WTC11 (cell line): ENCODE data around the gene STK10. TPM values are rescaled to one million over a fixed set of nuclear protein-coding genes. Genes with fewer than 3 reads are reported as not detected.

Experiments
- ATAC-seq: fragments of 200-7000 bp; cut with Tn5 transposase; 2 replicates; pipeline ENCODE4 v1.10.0; 2021; ENCODE audit warnings: mild to moderate bottlenecking, moderate library complexity
- CTCF ChIA-PET: fragments of 300-600 bp; sonication (Branson Sonifier 250); formaldehyde crosslinking; loops from one replicate; lab custom pipeline; 2021; ENCODE audit warnings: antibody characterized with exemption; lab: Charles Lee
- POLR2A ChIA-PET: fragments of 350-600 bp; sonication (Branson Sonifier 250); formaldehyde crosslinking; loops from one replicate; lab custom pipeline; 2021; ENCODE audit warnings: antibody characterized with exemption; lab: Charles Lee
- DNase-seq: peaks from one replicate; pipeline ENCODE4 v3.0.0; 2021; ENCODE audit warnings: low spot score
- H3K27ac Mint-ChIP-seq: 2 replicates; pipeline ENCODE4 v1.8.0; 2021; ENCODE audit warnings: mixed read lengths
- H3K27me3 Mint-ChIP-seq: 2 replicates; pipeline ENCODE4 v1.8.0; 2021; ENCODE audit warnings: low read depth, mild to moderate bottlenecking, moderate library complexity, mixed read lengths
- H3K36me3 Mint-ChIP-seq: 2 replicates; pipeline ENCODE4 v1.8.0; 2021; ENCODE audit warnings: mixed read lengths
- H3K4me1 Mint-ChIP-seq: 2 replicates; pipeline ENCODE4 v1.8.0; 2022; ENCODE audit warnings: mixed read lengths
- H3K4me3 Mint-ChIP-seq: 2 replicates; pipeline ENCODE4 v1.8.0; 2021; ENCODE audit warnings: mild to moderate bottlenecking, moderate library complexity, mixed read lengths
- H3K9me3 Mint-ChIP-seq: 2 replicates; pipeline ENCODE4 v1.8.0; 2021; ENCODE audit warnings: mixed read lengths
- EMX1 ChIP-seq: fragments of 250-450 bp; sonication (Bioruptor Pico); IDR thresholded peaks from 2 replicates; pipeline ENCODE4 v1.8.0; 2021; ENCODE audit warnings: mild to moderate bottlenecking
- IRF2 ChIP-seq: sonication (generic); formaldehyde crosslinking; IDR thresholded peaks from 2 replicates; pipeline ENCODE4 v1.8.0; 2022; ENCODE audit warnings: low read depth, missing genetic modification reagents, borderline replicate concordance
- MYBL2 ChIP-seq: sonication (generic); formaldehyde crosslinking; IDR thresholded peaks from 2 replicates; pipeline ENCODE4 v1.8.1; 2023; ENCODE audit warnings: mild to moderate bottlenecking, moderate library complexity, missing genetic modification reagents
- PRRX2 ChIP-seq: fragments of 250-450 bp; sonication (Bioruptor Pico); IDR thresholded peaks from 2 replicates; pipeline ENCODE4 v1.8.0; 2021; ENCODE audit warnings: mild to moderate bottlenecking
- SOX15 ChIP-seq: fragments of 250-450 bp; sonication (Bioruptor Pico); IDR thresholded peaks from 2 replicates; pipeline ENCODE4 v1.9.0; 2021; ENCODE audit warnings: mild to moderate bottlenecking
- SP1 ChIP-seq: sonication (generic); formaldehyde crosslinking; conservative IDR thresholded peaks from 2 replicates; pipeline ENCODE4 v1.8.1; 2022; ENCODE audit warnings: missing genetic modification reagents
- TEAD1 ChIP-seq: sonication (generic); formaldehyde crosslinking; IDR thresholded peaks from 2 replicates; pipeline ENCODE4 v1.8.0; 2022; ENCODE audit warnings: mild to moderate bottlenecking, missing genetic modification reagents
- ZNF219 ChIP-seq: sonication (generic); formaldehyde crosslinking; IDR thresholded peaks from 2 replicates; pipeline ENCODE4 v1.8.0; 2023; ENCODE audit warnings: missing genetic modification reagents, mild to moderate bottlenecking, borderline replicate concordance
- ZNF232 ChIP-seq: sonication (generic); formaldehyde crosslinking; IDR thresholded peaks from 2 replicates; pipeline ENCODE4 v1.8.0; 2022; ENCODE audit warnings: mild to moderate bottlenecking, missing genetic modification reagents
- ZNF263 ChIP-seq: sonication (generic); formaldehyde crosslinking; IDR thresholded peaks from 2 replicates; pipeline ENCODE4 v1.8.1; 2022; ENCODE audit warnings: low read depth, mild to moderate bottlenecking, moderate library complexity, missing genetic modification reagents
- total RNA-seq: library from RNA; stranded (reverse); gene quantifications from 3 replicates; pipeline ENCODE4 v1.2.3, GENCODE V29; 2021
- TF ChIP-seq, protein P1 (sequence below): sonication (generic); formaldehyde crosslinking; IDR thresholded peaks from 2 replicates; pipeline ENCODE4 v1.8.0; 2023; ENCODE audit warnings: mild to moderate bottlenecking, missing genetic modification reagents
- TF ChIP-seq, protein P2 (sequence below): sonication (generic); formaldehyde crosslinking; IDR thresholded peaks from 2 replicates; pipeline ENCODE4 v1.8.0; 2022; ENCODE audit warnings: missing genetic modification reagents
- TF ChIP-seq, protein P3 (sequence below): sonication (generic); formaldehyde crosslinking; IDR thresholded peaks from 2 replicates; pipeline ENCODE4 v1.8.1; 2023; ENCODE audit warnings: mild to moderate bottlenecking, missing genetic modification reagents
- TF ChIP-seq, protein P4 (sequence below): sonication (generic); formaldehyde crosslinking; IDR thresholded peaks from 2 replicates; pipeline ENCODE4 v1.8.1; 2023; ENCODE audit warnings: mild to moderate bottlenecking, moderate library complexity, missing genetic modification reagents
- TF ChIP-seq, protein P5 (sequence below): fragments of 250-450 bp; sonication (Bioruptor Pico); IDR thresholded peaks from 2 replicates; pipeline ENCODE4 v1.9.0; 2021; ENCODE audit warnings: mild to moderate bottlenecking
- TF ChIP-seq, protein P6 (sequence below): fragments of 200-600 bp; IDR thresholded peaks from 2 replicates; pipeline ENCODE4 v1.8.0; 2022; ENCODE audit warnings: antibody characterized with exemption
- TF ChIP-seq, protein P7 (sequence below): sonication (generic); formaldehyde crosslinking; IDR thresholded peaks from 2 replicates; pipeline ENCODE4 v1.8.0; 2022; ENCODE audit warnings: mild to moderate bottlenecking, missing genetic modification reagents
- TF ChIP-seq, protein P8 (sequence below): sonication (generic); formaldehyde crosslinking; IDR thresholded peaks from 2 replicates; pipeline ENCODE4 v1.8.1; 2022; ENCODE audit warnings: low read depth, missing genetic modification reagents, borderline replicate concordance

The STK10 gene
- total RNA-seq, 1 experiment from 2014 or later = 20.5 TPM

DNA sequence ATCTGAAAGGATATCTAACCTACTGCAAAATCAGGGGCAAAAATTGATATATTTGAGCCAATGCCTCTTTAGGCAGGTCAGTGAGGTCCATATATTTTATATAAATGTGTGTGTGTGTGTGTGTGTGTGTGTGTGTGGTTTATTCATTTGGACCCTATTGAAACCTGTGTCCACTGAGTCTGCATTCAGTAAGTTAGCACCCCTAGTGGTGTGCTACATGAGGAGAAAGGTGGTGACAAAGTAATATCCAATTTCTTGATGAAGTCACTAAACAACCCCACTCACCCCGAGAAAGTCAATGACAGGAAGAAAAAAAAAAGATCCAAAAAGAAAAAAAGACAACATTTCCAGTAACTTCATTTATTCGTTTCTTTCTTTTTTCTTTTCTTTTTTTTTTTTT is 185.7 kb downstream of the STK10 start (continued):
- TF ChIP-seq, protein P1, sequence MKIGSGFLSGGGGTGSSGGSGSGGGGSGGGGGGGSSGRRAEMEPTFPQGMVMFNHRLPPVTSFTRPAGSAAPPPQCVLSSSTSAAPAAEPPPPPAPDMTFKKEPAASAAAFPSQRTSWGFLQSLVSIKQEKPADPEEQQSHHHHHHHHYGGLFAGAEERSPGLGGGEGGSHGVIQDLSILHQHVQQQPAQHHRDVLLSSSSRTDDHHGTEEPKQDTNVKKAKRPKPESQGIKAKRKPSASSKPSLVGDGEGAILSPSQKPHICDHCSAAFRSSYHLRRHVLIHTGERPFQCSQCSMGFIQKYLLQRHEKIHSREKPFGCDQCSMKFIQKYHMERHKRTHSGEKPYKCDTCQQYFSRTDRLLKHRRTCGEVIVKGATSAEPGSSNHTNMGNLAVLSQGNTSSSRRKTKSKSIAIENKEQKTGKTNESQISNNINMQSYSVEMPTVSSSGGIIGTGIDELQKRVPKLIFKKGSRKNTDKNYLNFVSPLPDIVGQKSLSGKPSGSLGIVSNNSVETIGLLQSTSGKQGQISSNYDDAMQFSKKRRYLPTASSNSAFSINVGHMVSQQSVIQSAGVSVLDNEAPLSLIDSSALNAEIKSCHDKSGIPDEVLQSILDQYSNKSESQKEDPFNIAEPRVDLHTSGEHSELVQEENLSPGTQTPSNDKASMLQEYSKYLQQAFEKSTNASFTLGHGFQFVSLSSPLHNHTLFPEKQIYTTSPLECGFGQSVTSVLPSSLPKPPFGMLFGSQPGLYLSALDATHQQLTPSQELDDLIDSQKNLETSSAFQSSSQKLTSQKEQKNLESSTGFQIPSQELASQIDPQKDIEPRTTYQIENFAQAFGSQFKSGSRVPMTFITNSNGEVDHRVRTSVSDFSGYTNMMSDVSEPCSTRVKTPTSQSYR (CRISPR knock-in tag) = no peak
- TF ChIP-seq, all 79 proteins: peak for 0

DNA sequence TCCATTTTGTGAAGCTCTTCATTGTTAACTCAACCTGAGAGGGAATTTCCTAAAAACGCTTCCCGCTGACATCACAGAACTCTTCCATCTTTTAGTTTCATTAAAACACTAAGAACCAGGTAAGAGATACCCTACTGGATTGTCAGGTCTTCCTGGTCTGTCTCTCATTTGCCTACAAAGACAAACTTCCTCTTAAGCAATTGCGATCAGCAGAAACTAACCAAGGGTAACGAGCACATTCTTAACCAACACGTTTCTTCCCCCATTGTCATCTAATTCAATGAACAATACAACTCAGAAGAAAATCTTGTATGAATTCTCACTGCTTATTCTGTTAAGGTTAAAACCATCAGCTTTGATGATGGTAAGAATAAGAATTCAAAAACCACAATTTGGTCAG is 188.1 kb downstream of the STK10 start:
- H3K27ac Mint-ChIP-seq = peak overlapping the region; percentile 73
- DNase-seq = no peak
- H3K27me3 Mint-ChIP-seq = no peaks in the 10 kb centered on the region
- ATAC-seq = no peak
- peak overlapping the region; percentile 18 for H3K4me3 Mint-ChIP-seq
- ChIA-PET CTCF (interaction anchor here (3.6 kb wide), 1 partner anchor 88 kb away, joined by 16 read pairs; no protein-coding TSS in a partner anchor), POLR2A (no interaction called here)
- no peaks in the 10 kb centered on the region for H3K9me3 Mint-ChIP-seq
- TF ChIP-seq EMX1 (CRISPR knock-in tag) = no peak
- no peak for TF ChIP-seq PRRX2 (CRISPR knock-in tag)
- TF ChIP-seq SOX15 (CRISPR knock-in tag) = no peak
- no peak for TF ChIP-seq ZNF263 (CRISPR knock-in tag)
- TF ChIP-seq ZNF219 (CRISPR knock-in tag) = no peak
- TF ChIP-seq, protein P2, sequence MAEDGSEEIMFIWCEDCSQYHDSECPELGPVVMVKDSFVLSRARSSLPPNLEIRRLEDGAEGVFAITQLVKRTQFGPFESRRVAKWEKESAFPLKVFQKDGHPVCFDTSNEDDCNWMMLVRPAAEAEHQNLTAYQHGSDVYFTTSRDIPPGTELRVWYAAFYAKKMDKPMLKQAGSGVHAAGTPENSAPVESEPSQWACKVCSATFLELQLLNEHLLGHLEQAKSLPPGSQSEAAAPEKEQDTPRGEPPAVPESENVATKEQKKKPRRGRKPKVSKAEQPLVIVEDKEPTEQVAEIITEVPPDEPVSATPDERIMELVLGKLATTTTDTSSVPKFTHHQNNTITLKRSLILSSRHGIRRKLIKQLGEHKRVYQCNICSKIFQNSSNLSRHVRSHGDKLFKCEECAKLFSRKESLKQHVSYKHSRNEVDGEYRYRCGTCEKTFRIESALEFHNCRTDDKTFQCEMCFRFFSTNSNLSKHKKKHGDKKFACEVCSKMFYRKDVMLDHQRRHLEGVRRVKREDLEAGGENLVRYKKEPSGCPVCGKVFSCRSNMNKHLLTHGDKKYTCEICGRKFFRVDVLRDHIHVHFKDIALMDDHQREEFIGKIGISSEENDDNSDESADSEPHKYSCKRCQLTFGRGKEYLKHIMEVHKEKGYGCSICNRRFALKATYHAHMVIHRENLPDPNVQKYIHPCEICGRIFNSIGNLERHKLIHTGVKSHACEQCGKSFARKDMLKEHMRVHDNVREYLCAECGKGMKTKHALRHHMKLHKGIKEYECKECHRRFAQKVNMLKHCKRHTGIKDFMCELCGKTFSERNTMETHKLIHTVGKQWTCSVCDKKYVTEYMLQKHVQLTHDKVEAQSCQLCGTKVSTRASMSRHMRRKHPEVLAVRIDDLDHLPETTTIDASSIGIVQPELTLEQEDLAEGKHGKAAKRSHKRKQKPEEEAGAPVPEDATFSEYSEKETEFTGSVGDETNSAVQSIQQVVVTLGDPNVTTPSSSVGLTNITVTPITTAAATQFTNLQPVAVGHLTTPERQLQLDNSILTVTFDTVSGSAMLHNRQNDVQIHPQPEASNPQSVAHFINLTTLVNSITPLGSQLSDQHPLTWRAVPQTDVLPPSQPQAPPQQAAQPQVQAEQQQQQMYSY (CRISPR knock-in tag) = no peak
- TF ChIP-seq SP1 = no peak
- TF ChIP-seq ZNF232 (CRISPR knock-in tag) = no peak
- TF ChIP-seq TEAD1 (CRISPR knock-in tag) = no peak
- TF ChIP-seq, protein P3, sequence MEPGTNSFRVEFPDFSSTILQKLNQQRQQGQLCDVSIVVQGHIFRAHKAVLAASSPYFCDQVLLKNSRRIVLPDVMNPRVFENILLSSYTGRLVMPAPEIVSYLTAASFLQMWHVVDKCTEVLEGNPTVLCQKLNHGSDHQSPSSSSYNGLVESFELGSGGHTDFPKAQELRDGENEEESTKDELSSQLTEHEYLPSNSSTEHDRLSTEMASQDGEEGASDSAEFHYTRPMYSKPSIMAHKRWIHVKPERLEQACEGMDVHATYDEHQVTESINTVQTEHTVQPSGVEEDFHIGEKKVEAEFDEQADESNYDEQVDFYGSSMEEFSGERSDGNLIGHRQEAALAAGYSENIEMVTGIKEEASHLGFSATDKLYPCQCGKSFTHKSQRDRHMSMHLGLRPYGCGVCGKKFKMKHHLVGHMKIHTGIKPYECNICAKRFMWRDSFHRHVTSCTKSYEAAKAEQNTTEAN (CRISPR knock-in tag) = no peak
- no peak for TF ChIP-seq MYBL2
- TF ChIP-seq, protein P4, sequence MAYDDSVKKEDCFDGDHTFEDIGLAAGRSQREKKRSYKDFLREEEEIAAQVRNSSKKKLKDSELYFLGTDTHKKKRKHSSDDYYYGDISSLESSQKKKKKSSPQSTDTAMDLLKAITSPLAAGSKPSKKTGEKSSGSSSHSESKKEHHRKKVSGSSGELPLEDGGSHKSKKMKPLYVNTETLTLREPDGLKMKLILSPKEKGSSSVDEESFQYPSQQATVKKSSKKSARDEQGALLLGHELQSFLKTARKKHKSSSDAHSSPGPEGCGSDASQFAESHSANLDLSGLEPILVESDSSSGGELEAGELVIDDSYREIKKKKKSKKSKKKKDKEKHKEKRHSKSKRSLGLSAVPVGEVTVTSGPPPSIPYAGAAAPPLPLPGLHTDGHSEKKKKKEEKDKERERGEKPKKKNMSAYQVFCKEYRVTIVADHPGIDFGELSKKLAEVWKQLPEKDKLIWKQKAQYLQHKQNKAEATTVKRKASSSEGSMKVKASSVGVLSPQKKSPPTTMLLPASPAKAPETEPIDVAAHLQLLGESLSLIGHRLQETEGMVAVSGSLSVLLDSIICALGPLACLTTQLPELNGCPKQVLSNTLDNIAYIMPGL (CRISPR knock-in tag) = no peak
- TF ChIP-seq, protein P5, sequence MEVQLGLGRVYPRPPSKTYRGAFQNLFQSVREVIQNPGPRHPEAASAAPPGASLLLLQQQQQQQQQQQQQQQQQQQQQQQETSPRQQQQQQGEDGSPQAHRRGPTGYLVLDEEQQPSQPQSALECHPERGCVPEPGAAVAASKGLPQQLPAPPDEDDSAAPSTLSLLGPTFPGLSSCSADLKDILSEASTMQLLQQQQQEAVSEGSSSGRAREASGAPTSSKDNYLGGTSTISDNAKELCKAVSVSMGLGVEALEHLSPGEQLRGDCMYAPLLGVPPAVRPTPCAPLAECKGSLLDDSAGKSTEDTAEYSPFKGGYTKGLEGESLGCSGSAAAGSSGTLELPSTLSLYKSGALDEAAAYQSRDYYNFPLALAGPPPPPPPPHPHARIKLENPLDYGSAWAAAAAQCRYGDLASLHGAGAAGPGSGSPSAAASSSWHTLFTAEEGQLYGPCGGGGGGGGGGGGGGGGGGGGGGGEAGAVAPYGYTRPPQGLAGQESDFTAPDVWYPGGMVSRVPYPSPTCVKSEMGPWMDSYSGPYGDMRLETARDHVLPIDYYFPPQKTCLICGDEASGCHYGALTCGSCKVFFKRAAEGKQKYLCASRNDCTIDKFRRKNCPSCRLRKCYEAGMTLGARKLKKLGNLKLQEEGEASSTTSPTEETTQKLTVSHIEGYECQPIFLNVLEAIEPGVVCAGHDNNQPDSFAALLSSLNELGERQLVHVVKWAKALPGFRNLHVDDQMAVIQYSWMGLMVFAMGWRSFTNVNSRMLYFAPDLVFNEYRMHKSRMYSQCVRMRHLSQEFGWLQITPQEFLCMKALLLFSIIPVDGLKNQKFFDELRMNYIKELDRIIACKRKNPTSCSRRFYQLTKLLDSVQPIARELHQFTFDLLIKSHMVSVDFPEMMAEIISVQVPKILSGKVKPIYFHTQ (CRISPR knock-in tag) = no peak
- TF ChIP-seq, protein P6, sequence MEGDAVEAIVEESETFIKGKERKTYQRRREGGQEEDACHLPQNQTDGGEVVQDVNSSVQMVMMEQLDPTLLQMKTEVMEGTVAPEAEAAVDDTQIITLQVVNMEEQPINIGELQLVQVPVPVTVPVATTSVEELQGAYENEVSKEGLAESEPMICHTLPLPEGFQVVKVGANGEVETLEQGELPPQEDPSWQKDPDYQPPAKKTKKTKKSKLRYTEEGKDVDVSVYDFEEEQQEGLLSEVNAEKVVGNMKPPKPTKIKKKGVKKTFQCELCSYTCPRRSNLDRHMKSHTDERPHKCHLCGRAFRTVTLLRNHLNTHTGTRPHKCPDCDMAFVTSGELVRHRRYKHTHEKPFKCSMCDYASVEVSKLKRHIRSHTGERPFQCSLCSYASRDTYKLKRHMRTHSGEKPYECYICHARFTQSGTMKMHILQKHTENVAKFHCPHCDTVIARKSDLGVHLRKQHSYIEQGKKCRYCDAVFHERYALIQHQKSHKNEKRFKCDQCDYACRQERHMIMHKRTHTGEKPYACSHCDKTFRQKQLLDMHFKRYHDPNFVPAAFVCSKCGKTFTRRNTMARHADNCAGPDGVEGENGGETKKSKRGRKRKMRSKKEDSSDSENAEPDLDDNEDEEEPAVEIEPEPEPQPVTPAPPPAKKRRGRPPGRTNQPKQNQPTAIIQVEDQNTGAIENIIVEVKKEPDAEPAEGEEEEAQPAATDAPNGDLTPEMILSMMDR = no peak
- TF ChIP-seq, protein P7, sequence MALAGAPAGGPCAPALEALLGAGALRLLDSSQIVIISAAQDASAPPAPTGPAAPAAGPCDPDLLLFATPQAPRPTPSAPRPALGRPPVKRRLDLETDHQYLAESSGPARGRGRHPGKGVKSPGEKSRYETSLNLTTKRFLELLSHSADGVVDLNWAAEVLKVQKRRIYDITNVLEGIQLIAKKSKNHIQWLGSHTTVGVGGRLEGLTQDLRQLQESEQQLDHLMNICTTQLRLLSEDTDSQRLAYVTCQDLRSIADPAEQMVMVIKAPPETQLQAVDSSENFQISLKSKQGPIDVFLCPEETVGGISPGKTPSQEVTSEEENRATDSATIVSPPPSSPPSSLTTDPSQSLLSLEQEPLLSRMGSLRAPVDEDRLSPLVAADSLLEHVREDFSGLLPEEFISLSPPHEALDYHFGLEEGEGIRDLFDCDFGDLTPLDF (CRISPR knock-in tag) = no peak
- TF ChIP-seq, protein P8, sequence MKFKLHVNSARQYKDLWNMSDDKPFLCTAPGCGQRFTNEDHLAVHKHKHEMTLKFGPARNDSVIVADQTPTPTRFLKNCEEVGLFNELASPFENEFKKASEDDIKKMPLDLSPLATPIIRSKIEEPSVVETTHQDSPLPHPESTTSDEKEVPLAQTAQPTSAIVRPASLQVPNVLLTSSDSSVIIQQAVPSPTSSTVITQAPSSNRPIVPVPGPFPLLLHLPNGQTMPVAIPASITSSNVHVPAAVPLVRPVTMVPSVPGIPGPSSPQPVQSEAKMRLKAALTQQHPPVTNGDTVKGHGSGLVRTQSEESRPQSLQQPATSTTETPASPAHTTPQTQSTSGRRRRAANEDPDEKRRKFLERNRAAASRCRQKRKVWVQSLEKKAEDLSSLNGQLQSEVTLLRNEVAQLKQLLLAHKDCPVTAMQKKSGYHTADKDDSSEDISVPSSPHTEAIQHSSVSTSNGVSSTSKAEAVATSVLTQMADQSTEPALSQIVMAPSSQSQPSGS (CRISPR knock-in tag) = no peak
- TF ChIP-seq IRF2 (CRISPR knock-in tag) = no peak
- H3K36me3 Mint-ChIP-seq = peaks cover 9% of the 10 kb centered on the region; the same call in 1 of the 2 replicates
- H3K4me1 Mint-ChIP-seq = peaks cover 82% of the 10 kb centered on the region
